Liver (tissue), 9 donors: ENCODE results near the gene ANKRD53. TPM values are rescaled to one million over a fixed set of nuclear protein-coding genes. Genes with fewer than 3 reads are reported as not detected.

Experiments used
- DNase-seq: peaks from one replicate; pipeline ENCODE4 v3.0.0-alpha.2; 2017; ENCODE audit warnings: low spot score
- H3K27ac ChIP-seq, 2 donors: one replicate each; pipeline ENCODE4 v1.7.0; 2013; ENCODE audit warnings: inconsistent platforms in 2 of 2, low read length in 2 of 2, control low read depth in 1 of 2, low read depth in 1 of 2, mild to moderate bottlenecking in 1 of 2
- H3K27me3 ChIP-seq, 4 donors: one replicate each; pipeline versions ENCODE4 v1.6.1 to v1.7.0; 2013; ENCODE audit warnings: low read length in 3 of 4, inconsistent platforms in 1 of 4, mild to moderate bottlenecking in 1 of 4, moderate library complexity in 1 of 4; ENCODE audit not compliant: control insufficient read depth in 4 of 4, insufficient read depth in 4 of 4
- H3K36me3 ChIP-seq, 4 donors: one replicate each; pipeline versions ENCODE4 v1.6.1 to v1.7.0; 2013; ENCODE audit warnings: low read length in 3 of 4, mild to moderate bottlenecking in 3 of 4, low read depth in 1 of 4, moderate library complexity in 1 of 4; ENCODE audit not compliant: control insufficient read depth in 4 of 4, insufficient read depth in 3 of 4
- H3K4me1 ChIP-seq, 4 donors: one replicate each; pipeline versions ENCODE4 v1.6.1 to v1.7.0; 2013; ENCODE audit warnings: low read length in 3 of 4, mild to moderate bottlenecking in 3 of 4, moderate library complexity in 1 of 4; ENCODE audit not compliant: control insufficient read depth in 4 of 4, insufficient read depth in 4 of 4
- H3K4me3 ChIP-seq, 3 donors: one replicate each; pipeline versions ENCODE4 v1.6.1 to v1.7.0; 2013; ENCODE audit warnings: low read length in 3 of 3, control low read depth in 1 of 3, low read depth in 1 of 3, mild to moderate bottlenecking in 1 of 3
- H3K9ac ChIP-seq, 2 donors: one replicate each; pipeline ENCODE4 v1.7.0; 2013; ENCODE audit warnings: low read length in 2 of 2, mild to moderate bottlenecking in 2 of 2, moderate library complexity in 2 of 2, control low read depth in 1 of 2, low read depth in 1 of 2
- H3K9me3 ChIP-seq, 4 donors: one replicate each; pipeline versions ENCODE4 v1.6.1 to v1.7.0; 2013; ENCODE audit warnings: low read length in 3 of 4; ENCODE audit not compliant: control insufficient read depth in 4 of 4
- CTCF ChIP-seq: fragments of 150-350 bp; IDR thresholded peaks from 2 replicates; pipeline ENCODE4 v1.5.1; 2017; ENCODE audit warnings: improper control_type of control experiment, low read depth, low read length; ENCODE audit not compliant: missing input control
- FOXA1 ChIP-seq: IDR thresholded peaks from 2 replicates; pipeline ENCODE4 v1.6.1; 2016; ENCODE audit warnings: antibody characterized with exemption
- FOXA2 ChIP-seq: IDR thresholded peaks from 2 replicates; pipeline ENCODE4 v1.6.1; 2016; ENCODE audit warnings: antibody characterized with exemption
- GABPA ChIP-seq, 2 donors: IDR thresholded peaks in 1 of 2; conservative IDR thresholded peaks in 1 of 2; 2 replicates each; pipeline ENCODE4 v1.6.1; 2016; ENCODE audit warnings: antibody characterized with exemption in 2 of 2, mild to moderate bottlenecking in 1 of 2, moderate library complexity in 1 of 2
- HNF4A ChIP-seq, 2 donors: conservative IDR thresholded peaks; 2 replicates each; pipeline ENCODE4 v1.6.1; 2016; ENCODE audit warnings: antibody characterized with exemption in 2 of 2, mild to moderate bottlenecking in 2 of 2
- JUND ChIP-seq, 2 donors: IDR thresholded peaks; 2 replicates each; pipeline ENCODE4 v1.6.1; 2016; ENCODE audit warnings: antibody characterized with exemption in 2 of 2
- MAX ChIP-seq: IDR thresholded peaks from 2 replicates; pipeline ENCODE4 v1.6.1; 2016; ENCODE audit warnings: antibody characterized with exemption
- NR2F2 ChIP-seq: IDR thresholded peaks from 2 replicates; pipeline ENCODE4 v1.6.1; 2016; ENCODE audit warnings: antibody characterized with exemption
- REST ChIP-seq: IDR thresholded peaks from 2 replicates; pipeline ENCODE4 v1.6.1; 2016; ENCODE audit warnings: antibody characterized with exemption, mild to moderate bottlenecking
- SP1 ChIP-seq: IDR thresholded peaks from 2 replicates; pipeline ENCODE4 v1.6.1; 2018; ENCODE audit warnings: antibody characterized with exemption, mild to moderate bottlenecking
- TAF1 ChIP-seq: conservative IDR thresholded peaks from 2 replicates; pipeline ENCODE4 v1.6.1; 2016; ENCODE audit warnings: antibody characterized with exemption, mild to moderate bottlenecking
- WGBS: extraction: QIAGEN DNeasy Blood & Tissue Kit; methylation state at CpG from one replicate; pipeline ENCODE4 v1.1.7; 2013; 5-methylcytosine and 5-hydroxymethylcytosine counted together
- polyA plus RNA-seq, 2 donors: library from polyadenylated mRNA; stranded (reverse) in 1 of 2; unstranded in 1 of 2; fragments of 200-250 nt in 1 of 2; fragments of >200 nt in 1 of 2; fragmentation: Nextera tagmentation in 1 of 2; extraction: Ambion mirVana in 1 of 2; gene quantifications; one replicate each; pipeline versions ENCODE4 v1.2.1 to v1.2.3, GENCODE V29; 2013 to 2015
- total RNA-seq, 2 donors: library from RNA; depleted of rRNA; stranded (reverse); fragments of >200 nt; gene quantifications; one replicate each; pipeline ENCODE4 v1.2.3, GENCODE V29; 2014
- TF ChIP-seq, protein P1 (sequence below): IDR thresholded peaks from 2 replicates; pipeline ENCODE4 v1.6.1; 2016; ENCODE audit warnings: antibody characterized with exemption
- donor health status: healthy.
- donor health status: healthy.
- donor health status: healthy.
- donor health status: healthy.
- donor health status: healthy.

Gene ANKRD53
- total and polyA plus RNA-seq, 4 donors: 0.29 to 0.50 (median 0.39) TPM

DNA sequence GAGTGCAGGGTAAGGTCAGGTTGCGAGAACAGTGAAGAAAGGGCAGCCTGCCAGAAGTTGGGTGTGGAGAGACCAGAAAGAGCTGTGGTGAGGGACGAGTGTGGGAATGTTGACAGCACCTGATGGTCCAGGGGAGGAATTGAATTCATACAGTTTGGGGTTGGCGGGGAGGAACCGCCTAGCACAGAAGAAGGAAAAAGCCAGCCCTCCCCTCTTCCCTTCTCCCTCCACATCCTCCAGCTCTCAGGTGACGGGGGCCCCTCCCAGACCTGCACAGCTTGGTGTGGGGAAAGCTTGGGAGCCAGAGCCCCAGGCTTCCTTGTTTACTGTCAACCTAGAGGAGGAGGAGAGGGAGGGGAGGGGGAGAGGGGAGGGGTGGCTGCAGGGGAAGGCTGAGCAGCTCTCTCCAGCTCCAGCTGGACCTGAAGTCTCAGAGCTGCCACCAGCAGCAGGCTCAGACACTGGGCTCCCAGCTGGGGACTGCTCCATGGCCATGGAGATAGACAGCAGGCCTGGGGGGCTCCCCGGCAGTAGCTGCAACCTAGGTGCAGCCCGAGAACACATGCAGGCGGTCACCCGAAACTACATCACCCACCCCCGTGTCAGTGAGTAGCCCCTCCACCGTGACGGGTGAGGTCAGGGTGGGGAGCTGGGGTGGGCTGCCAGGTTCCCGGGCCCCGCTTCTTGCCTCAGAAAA, 42.8 kb upstream of the ANKRD53 start, which contains the start of gene ATP6V1B1:
TSS of gene ATP6V1B1 (plus strand) at position 433 of the 697 bp plus-strand sequence. CDS start at position 488, 55 bp downstream.
- Histone ChIP-seq H3K36me3 (no peaks in the 10 kb centered on the region), H3K27me3 (no peaks in the 10 kb centered on the region), H3K27ac (no peak within 1 kb of the TSS), H3K4me3 (no peak within 1 kb of the TSS), H3K4me1 (no peaks in the 10 kb centered on the region), H3K9ac (no peak within 1 kb of the TSS), H3K9me3 (no peaks in the 10 kb centered on the region)
- DNase-seq: no peak
- 68% methylated on average over 14 of the region's 14 CpGs for WGBS
- TF ChIP-seq FOXA1 (no peak), TAF1 (no peak), JUND (IDR thresholded peaks at IDR 0.05) (no peak), REST (no peak), GABPA (IDR thresholded peaks at IDR 0.05 in 1 of 2, conservative IDR thresholded peaks at IDR 0.05 in 1 of 2) (no peak), MAX (no peak), HNF4A (conservative IDR thresholded peaks at IDR 0.05) (no peak), SP1 (no peak)

GRCh38 chr2:70936165-70936978, 42.1 kb upstream of the ANKRD53 start:
- Histone ChIP-seq H3K4me3 (no peak overlapping the region), H3K36me3 (no peaks in the 10 kb centered on the region), H3K27ac (no peak overlapping the region), H3K9me3 (no peaks in the 10 kb centered on the region), H3K4me1 (no peaks in the 10 kb centered on the region), H3K27me3 (no peaks in the 10 kb centered on the region), H3K9ac (no peak overlapping the region)
- WGBS: 84% methylated on average over 10 of the region's 10 CpGs
- DNase-seq: no peak
- TF ChIP-seq CTCF: no peak
- no peak for TF ChIP-seq FOXA2
- no peak for TF ChIP-seq NR2F2
- TF ChIP-seq, protein P1, sequence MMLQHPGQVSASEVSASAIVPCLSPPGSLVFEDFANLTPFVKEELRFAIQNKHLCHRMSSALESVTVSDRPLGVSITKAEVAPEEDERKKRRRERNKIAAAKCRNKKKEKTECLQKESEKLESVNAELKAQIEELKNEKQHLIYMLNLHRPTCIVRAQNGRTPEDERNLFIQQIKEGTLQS: no peak
